SK-N-MC (cell line): ENCODE results near the gene HERC6.

Experiments
- FOXP2 ChIP-seq: optimal IDR thresholded peaks from 2 replicates; pipeline ENCODE3; 2011; ENCODE audit warnings: mild to moderate bottlenecking, moderate library complexity; ENCODE audit not compliant: insufficient read depth; ENCODE audit errors: extremely low read length, control extremely low read depth
- POLR2AphosphoS5 ChIP-seq: IDR thresholded peaks from 2 replicates; pipeline ENCODE4 v1.6.1; 2012; ENCODE audit warnings: mild to moderate bottlenecking, low read depth, low read length, borderline replicate concordance

DNA sequence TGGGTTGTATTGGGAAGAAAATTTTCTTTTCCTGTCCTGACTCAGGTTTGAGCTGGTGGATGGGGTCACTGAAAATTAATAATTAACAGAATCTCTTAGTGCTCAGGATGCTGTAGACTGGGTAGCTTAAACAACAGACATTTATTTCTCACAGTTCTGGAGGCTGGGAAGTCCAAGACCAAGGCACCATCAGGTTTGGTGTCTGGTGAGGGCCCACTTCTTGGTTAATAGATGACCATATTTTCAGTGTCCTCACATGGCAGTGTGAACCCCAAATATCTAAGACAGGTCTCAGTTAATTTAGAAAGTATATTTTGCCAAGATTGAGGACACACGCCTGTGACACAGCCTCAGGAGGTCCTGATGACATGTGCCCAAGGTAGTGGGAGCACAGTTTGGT, 31.1 kb downstream of the HERC6 start:
- no peak for TF ChIP-seq FOXP2
- no peak for TF ChIP-seq POLR2AphosphoS5
